GM12892 (cell line): ENCODE measurements around the gene TCP11L2.

Experiments used
- DNase-seq: peaks from one replicate; pipeline ENCODE4 v3.0.0; 2011; ENCODE audit not compliant: insufficient read length
- FAIRE-seq: peaks from 2 replicates; lab custom pipeline; 2011; peaks lifted over from hg19 to GRCh38; lab: Jason Lieb, UNC
- POLR2A ChIP-seq: IDR thresholded peaks from 2 replicates; pipeline ENCODE4 v1.6.1; 2011; ENCODE audit warnings: low read depth, low read length, control low read depth
- POLR2AphosphoS5 ChIP-seq: IDR thresholded peaks from 2 replicates; pipeline ENCODE4 v1.6.1; 2011; ENCODE audit warnings: low read depth, low read length, control low read depth
- TAF1 ChIP-seq: IDR thresholded peaks from 2 replicates; pipeline ENCODE4 v1.6.1; 2011; ENCODE audit warnings: low read depth, mild to moderate bottlenecking, control low read depth, low read length, borderline replicate concordance

The TCP11L2 gene

DNA sequence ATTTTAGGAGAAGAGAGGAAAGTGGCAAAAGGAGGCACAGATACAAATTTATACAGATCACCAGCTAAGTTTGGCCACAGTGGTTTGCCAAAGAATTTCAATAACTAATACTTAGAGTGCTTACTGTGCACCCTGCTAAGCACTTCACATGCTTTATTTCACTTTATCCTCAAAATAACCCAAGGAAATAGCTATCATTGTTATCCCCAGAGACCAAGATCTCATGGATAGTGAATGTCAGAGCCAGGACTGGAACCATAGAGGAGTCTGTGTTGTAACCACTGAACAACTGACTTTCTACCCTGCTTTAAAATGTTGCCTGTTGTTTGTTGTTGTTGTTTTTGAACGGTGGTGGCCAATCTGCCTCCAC lies 1.3 kb upstream of the TCP11L2 start:
- DNase-seq (no peak), FAIRE-seq (no peak)
- TF ChIP-seq POLR2A = no peak
- no peak for TF ChIP-seq POLR2AphosphoS5
- no peak for TF ChIP-seq TAF1

DNA sequence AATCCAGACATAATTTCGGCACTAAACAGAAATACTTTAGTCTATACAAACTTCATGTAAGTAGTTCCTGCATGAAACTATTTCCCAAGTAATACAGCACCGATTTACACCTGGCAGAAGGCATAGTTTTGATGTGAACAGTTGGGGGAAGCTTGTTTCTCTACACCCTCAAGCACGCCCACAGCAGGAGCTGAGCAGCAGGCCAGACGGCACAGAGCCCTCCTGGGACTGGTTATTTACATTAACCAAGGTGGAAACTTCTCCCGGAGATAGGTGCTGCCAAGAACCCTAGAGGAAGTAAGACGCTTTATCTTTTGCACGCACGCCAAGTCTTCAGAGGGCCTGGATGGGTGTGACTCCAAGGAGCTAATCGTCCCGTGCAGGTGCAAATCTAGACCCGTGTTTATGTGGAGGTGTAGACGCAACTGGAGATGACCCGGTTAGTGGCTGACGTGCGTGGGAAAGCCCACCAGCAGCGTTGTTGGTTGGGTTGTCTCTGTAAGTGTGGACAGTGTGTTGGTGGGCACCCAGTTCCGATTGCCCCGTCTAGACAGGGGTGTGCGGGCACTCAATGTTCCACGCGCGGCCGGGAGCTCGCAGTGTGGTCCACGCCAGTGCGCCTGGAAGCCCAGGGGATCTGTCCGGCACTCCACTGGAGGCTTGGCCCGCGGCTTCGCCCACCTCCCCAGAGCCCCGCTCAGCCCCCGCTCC lies 767 bp upstream of the TCP11L2 start:
- no peak for TF ChIP-seq TAF1
- no peak for TF ChIP-seq POLR2A
- TF ChIP-seq POLR2AphosphoS5 = no peak
- DNase-seq = peak; percentile 19
- FAIRE-seq = peak; percentile 33

DNA sequence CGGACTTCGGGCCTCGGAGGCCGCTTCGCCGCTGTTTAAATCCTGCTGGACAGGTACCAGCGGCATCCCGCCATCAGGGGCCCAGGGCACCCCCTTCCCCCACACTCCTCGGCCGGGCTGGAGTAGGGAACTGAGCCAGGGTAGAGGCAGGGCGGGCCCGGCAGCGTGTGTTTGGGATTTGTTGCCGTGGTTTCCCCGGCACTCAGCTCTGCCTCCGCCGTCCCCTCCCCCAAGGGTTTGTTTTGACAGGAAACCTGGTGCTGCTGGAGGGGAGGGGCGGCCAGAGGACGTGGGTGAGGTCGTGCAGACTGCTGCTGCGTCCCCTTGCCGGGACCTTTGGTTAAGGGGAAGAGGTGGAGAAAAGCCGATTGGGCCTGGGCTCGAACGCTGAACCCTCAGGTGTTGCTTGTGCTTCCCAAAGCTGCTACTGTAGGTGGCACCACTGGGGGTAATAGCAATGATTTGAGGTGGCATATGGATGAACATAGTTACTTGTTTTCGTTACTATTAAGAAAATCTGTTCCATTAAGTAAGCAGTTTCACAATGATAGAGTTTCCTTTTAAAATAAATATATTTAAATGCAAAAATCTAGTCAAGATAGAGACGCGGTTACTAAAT lies 778 bp downstream of the TCP11L2 start:
- TF ChIP-seq POLR2A (no peak), TAF1 (no peak)
- FAIRE-seq (no peak), DNase-seq (peak; percentile 16)

DNA sequence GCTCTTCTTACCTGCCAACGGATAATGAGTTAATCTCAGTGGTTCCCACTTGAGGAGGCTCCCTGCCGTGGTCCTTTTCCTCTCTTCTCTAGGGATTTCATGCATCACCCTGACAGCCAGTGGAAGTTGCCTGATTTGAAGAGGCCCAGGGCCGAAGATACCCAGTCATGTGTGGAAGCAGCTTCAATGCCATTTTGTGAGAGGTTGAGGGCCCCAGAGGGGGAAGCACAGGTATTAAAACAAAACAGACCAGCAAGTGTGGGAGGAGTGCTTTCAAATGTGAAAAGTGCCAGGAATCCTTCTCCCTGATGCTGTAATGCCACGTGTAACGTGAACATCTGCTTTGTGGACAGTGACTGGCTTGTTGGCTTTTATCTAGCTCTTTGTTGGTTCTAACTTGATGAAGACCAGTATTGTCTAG lies 1.5 kb downstream of the TCP11L2 start:
- DNase-seq = no peak
- FAIRE-seq = no peak
- TF ChIP-seq TAF1 (no peak), POLR2AphosphoS5 (no peak), POLR2A (no peak)

DNA sequence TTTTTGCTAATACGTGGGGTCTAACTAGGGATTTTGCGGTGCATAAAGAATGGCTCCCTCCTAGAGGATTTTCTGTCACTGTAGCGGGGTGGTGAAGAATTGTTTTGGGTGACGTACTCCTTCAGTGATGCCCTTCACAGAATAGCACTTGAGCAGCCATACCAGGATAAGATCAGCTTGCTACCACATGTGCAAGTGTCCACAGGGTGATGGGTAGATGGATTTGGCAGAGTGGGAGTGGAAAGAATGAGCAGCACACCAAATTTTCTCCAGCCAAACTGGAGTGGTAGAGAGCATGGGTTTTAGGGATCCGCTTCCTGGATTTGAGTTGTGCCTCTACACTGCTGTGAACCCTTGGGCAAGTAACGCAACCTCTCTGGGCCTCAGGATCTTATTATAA lies 2.3 kb downstream of the TCP11L2 start:
- FAIRE-seq = no peak
- no peak for DNase-seq
- TF ChIP-seq TAF1 = no peak
- TF ChIP-seq POLR2AphosphoS5 = no peak
- no peak for TF ChIP-seq POLR2A

DNA sequence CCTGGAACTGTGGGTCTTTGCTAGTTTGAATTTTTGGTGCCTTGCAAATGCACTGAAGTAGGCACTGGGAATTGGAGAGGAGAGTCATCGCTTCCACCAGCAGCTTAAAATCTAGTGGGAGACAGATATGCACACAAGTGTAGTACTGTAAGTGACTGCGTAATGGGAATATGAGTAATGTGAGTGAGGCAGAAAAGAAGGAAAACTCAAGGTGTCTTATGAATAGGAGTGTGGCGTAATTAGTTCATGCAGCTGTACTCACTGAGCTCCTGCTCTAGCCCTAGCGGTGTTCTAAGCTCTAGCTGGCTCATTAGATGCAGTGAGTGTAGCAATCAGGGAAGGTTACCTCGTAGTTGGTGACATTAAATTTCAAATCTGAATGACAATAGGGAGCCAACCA lies 2.8 kb downstream of the TCP11L2 start:
- FAIRE-seq = no peak
- TF ChIP-seq POLR2AphosphoS5 (no peak), TAF1 (no peak), POLR2A (no peak)
- DNase-seq = no peak

DNA sequence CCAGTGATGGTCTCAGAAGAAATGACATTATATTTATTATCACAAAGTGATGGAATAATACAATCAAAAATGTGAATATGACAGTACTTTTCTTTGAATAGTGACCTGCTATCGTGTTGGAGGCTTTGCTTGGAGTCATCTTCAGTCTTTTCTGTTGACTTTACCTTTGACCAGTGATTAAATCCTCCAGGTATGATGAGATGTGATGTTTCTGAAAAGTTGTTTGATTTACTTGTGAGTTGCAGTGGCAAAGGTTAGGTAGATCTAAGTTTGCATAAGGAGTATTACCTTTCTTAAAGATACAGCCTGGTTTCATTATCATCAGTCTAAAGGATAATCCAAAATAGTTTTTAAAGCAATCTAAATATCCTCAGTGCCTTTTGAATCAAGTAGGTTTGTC lies 4.6 kb downstream of the TCP11L2 start:
- DNase-seq (no peak), FAIRE-seq (no peak)
- TF ChIP-seq TAF1 (no peak), POLR2AphosphoS5 (no peak), POLR2A (no peak)

DNA sequence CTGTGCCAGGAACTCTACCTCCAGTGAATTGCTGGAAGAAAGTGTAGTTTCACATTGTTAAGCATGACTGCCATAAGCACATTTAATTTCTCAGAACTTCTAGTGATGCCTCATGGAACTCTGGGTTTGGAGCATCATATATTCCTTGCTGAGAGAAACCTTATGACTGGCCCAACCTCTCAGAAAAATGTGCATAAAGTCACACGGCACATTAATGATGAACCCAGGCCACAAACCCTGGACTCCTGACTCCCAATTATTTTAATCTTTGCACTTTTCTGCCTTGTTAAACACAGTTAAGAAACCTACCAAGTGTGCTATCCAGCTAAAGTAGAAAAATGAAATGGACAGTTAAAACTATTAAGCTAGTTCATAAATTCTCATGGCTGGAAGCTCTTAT lies 5.6 kb downstream of the TCP11L2 start:
- DNase-seq (no peak), FAIRE-seq (no peak)
- TF ChIP-seq POLR2AphosphoS5 = no peak
- no peak for TF ChIP-seq POLR2A
- no peak for TF ChIP-seq TAF1

DNA sequence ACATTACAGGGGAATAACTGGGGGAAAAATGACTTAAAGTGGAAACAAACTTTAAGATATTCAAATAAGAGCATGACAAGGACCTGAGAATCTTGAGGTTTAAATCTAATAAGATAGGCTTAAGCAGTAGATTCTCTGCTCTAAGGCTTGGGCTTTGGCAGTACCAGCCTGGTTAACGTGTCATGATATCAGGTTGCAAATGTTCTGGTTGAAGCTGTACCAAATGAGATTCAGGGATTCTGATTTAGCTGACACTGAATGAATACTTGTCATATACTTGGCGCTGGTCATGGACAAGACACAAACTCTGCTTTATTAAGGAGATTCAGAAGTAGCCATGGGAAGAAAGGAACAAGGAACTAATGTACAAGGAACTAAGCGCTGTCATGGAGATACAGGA lies 6.1 kb downstream of the TCP11L2 start:
- no peak for TF ChIP-seq POLR2AphosphoS5
- no peak for TF ChIP-seq POLR2A
- no peak for TF ChIP-seq TAF1
- FAIRE-seq (no peak), DNase-seq (no peak)

DNA sequence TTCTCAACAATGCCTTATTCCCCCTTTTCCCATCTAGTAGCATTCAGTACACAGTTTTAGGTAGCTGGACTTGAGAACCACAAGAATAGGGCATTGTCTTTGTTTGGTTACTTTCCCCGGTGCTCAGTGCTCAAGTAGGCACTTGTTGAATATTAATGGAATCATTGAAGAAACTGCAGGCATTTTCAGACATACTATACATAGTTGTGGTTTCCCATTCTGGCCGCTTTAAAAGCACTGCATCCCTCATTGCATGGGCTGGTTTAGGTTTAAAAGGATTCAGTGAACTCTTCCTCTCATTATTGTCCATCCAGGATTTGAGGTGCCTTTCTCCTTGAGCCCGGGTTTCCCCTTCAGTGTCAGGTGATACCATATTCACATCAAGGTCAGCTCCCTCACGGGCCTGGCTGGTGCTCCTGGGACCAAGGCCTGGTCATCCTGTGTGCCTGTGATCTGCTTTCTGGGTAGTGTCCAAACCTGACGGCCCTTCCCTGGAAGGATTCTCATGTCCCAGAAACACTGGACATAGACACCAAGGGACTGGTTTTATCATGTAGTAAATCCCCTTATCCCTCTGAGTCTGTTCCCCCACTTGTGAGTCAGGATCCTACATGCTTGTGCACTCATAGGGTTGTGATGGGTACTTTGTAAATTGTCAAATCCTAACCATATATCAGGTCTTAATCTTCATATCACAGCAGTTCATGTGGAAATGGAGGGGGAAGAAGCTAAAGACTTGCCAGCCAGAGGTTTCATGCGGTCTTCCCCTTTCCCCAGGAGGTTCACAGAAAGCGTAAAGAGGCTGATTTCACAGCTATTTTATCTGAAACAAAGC lies 7.4 kb downstream of the TCP11L2 start:
- no peak for DNase-seq
- FAIRE-seq = peak; percentile 17
- TF ChIP-seq TAF1 (no peak), POLR2A (no peak), POLR2AphosphoS5 (no peak)

DNA sequence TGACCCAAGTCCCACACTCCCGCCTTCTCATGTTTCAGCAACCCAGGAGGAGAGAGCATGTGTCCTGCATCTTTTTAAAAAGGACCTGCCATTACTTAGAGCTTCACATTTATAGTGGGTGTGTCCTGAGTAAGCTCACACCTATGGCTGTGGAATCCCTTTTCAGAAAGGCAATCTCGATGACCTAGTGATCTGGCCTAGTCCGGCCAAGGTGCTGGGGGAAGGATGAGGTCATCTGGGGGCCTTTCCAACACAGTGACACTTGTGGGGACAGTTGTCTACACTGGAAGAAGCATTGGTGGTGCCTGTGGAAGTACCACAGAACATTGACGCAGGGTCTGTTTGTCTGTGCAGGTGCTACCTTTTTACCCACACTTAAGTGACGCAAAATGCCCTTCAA lies 8.2 kb downstream of the TCP11L2 start:
- peak; percentile 64 for FAIRE-seq
- no peak for DNase-seq
- TF ChIP-seq POLR2A = no peak
- TF ChIP-seq POLR2AphosphoS5 = no peak
- TF ChIP-seq TAF1 = no peak
